WTC11 (cell line): ENCODE data around the gene MRFAP1L1. TPM values are rescaled to one million over a fixed set of nuclear protein-coding genes. Genes with fewer than 3 reads are reported as not detected.

Experiments
- ATAC-seq: fragments of 200-7000 bp; cut with Tn5 transposase; 2 replicates; pipeline ENCODE4 v1.10.0; 2021; ENCODE audit warnings: mild to moderate bottlenecking, moderate library complexity
- CTCF ChIA-PET: fragments of 300-600 bp; sonication (Branson Sonifier 250); formaldehyde crosslinking; loops from one replicate; lab custom pipeline; 2021; ENCODE audit warnings: antibody characterized with exemption; lab: Charles Lee
- POLR2A ChIA-PET: fragments of 350-600 bp; sonication (Branson Sonifier 250); formaldehyde crosslinking; loops from one replicate; lab custom pipeline; 2021; ENCODE audit warnings: antibody characterized with exemption; lab: Charles Lee
- DNase-seq: peaks from one replicate; pipeline ENCODE4 v3.0.0; 2021; ENCODE audit warnings: low spot score
- H3K27ac Mint-ChIP-seq: 2 replicates; pipeline ENCODE4 v1.8.0; 2021; ENCODE audit warnings: mixed read lengths
- H3K27me3 Mint-ChIP-seq: 2 replicates; pipeline ENCODE4 v1.8.0; 2021; ENCODE audit warnings: low read depth, mild to moderate bottlenecking, moderate library complexity, mixed read lengths
- H3K36me3 Mint-ChIP-seq: 2 replicates; pipeline ENCODE4 v1.8.0; 2021; ENCODE audit warnings: mixed read lengths
- H3K4me1 Mint-ChIP-seq: 2 replicates; pipeline ENCODE4 v1.8.0; 2022; ENCODE audit warnings: mixed read lengths
- H3K4me3 Mint-ChIP-seq: 2 replicates; pipeline ENCODE4 v1.8.0; 2021; ENCODE audit warnings: mild to moderate bottlenecking, moderate library complexity, mixed read lengths
- H3K9me3 Mint-ChIP-seq: 2 replicates; pipeline ENCODE4 v1.8.0; 2021; ENCODE audit warnings: mixed read lengths
- CREB1 ChIP-seq: sonication (generic); formaldehyde crosslinking; IDR thresholded peaks from 2 replicates; pipeline ENCODE4 v1.8.0; 2023; ENCODE audit warnings: mild to moderate bottlenecking, missing genetic modification reagents
- ETV6 ChIP-seq: sonication (generic); formaldehyde crosslinking; IDR thresholded peaks from 2 replicates; pipeline ENCODE4 v1.8.1; 2022; ENCODE audit warnings: mild to moderate bottlenecking, missing genetic modification reagents
- GRHL2 ChIP-seq: fragments of 250-450 bp; sonication (Bioruptor Pico); IDR thresholded peaks from 2 replicates; pipeline ENCODE4 v1.8.0; 2022; ENCODE audit warnings: mild to moderate bottlenecking, moderate library complexity; ENCODE audit not compliant: insufficient replicate concordance, severe bottlenecking
- HMGA2 ChIP-seq: fragments of 250-450 bp; sonication (Bioruptor Pico); IDR thresholded peaks from 2 replicates; pipeline ENCODE4 v1.4.0; 2021; ENCODE audit warnings: mild to moderate bottlenecking, moderate library complexity
- JAZF1 ChIP-seq: fragments of 250-450 bp; sonication (Bioruptor Pico); IDR thresholded peaks from 2 replicates; pipeline ENCODE4 v1.9.0; 2021; ENCODE audit warnings: moderate library complexity, mild to moderate bottlenecking, inconsistent platforms
- NFE2L1 ChIP-seq: sonication (generic); formaldehyde crosslinking; IDR thresholded peaks from 2 replicates; pipeline ENCODE4 v1.8.1; 2023; ENCODE audit warnings: missing genetic modification reagents
- OVOL2 ChIP-seq: fragments of 250-450 bp; sonication (Bioruptor Pico); IDR thresholded peaks from 2 replicates; pipeline ENCODE4 v1.9.0; 2021; ENCODE audit warnings: mild to moderate bottlenecking, borderline replicate concordance
- ZNF138 ChIP-seq: sonication (generic); formaldehyde crosslinking; conservative IDR thresholded peaks from 2 replicates; pipeline ENCODE4 v1.8.1; 2022; ENCODE audit warnings: mild to moderate bottlenecking, moderate library complexity, missing genetic modification reagents
- total RNA-seq: library from RNA; stranded (reverse); gene quantifications from 3 replicates; pipeline ENCODE4 v1.2.3, GENCODE V29; 2021
- TF ChIP-seq, protein P1 (sequence below): fragments of 250-450 bp; sonication (Bioruptor Pico); IDR thresholded peaks from 2 replicates; pipeline ENCODE4 v1.9.0; 2021; ENCODE audit warnings: moderate library complexity, mild to moderate bottlenecking, inconsistent platforms, borderline replicate concordance
- TF ChIP-seq, protein P2 (sequence below): sonication (generic); formaldehyde crosslinking; IDR thresholded peaks from 2 replicates; pipeline ENCODE4 v1.8.1; 2023; ENCODE audit warnings: mild to moderate bottlenecking, missing genetic modification reagents
- TF ChIP-seq, protein P3 (sequence below): sonication (generic); formaldehyde crosslinking; IDR thresholded peaks from 2 replicates; pipeline ENCODE4 v1.8.1; 2022; ENCODE audit warnings: mild to moderate bottlenecking, moderate library complexity, missing genetic modification reagents
- TF ChIP-seq, protein P4 (sequence below): sonication (generic); formaldehyde crosslinking; IDR thresholded peaks from 2 replicates; pipeline ENCODE4 v1.8.1; 2022; ENCODE audit warnings: mild to moderate bottlenecking, missing genetic modification reagents, moderate library complexity, borderline replicate concordance
- TF ChIP-seq, protein P5 (sequence below): sonication (generic); formaldehyde crosslinking; IDR thresholded peaks from 2 replicates; pipeline ENCODE4 v1.8.0; 2022; ENCODE audit warnings: mild to moderate bottlenecking, missing genetic modification reagents
- TF ChIP-seq, protein P6 (sequence below): sonication (generic); formaldehyde crosslinking; IDR thresholded peaks from 2 replicates; pipeline ENCODE4 v1.8.1; 2022; ENCODE audit warnings: low read depth, mild to moderate bottlenecking, moderate library complexity, missing genetic modification reagents, borderline replicate concordance
- TF ChIP-seq, protein P7 (sequence below): sonication (generic); formaldehyde crosslinking; IDR thresholded peaks from 2 replicates; pipeline ENCODE4 v1.8.1; 2023; ENCODE audit warnings: mild to moderate bottlenecking, missing genetic modification reagents

The MRFAP1L1 gene
- total RNA-seq, 1 experiment from 2014 or later, result 54.4 TPM

DNA sequence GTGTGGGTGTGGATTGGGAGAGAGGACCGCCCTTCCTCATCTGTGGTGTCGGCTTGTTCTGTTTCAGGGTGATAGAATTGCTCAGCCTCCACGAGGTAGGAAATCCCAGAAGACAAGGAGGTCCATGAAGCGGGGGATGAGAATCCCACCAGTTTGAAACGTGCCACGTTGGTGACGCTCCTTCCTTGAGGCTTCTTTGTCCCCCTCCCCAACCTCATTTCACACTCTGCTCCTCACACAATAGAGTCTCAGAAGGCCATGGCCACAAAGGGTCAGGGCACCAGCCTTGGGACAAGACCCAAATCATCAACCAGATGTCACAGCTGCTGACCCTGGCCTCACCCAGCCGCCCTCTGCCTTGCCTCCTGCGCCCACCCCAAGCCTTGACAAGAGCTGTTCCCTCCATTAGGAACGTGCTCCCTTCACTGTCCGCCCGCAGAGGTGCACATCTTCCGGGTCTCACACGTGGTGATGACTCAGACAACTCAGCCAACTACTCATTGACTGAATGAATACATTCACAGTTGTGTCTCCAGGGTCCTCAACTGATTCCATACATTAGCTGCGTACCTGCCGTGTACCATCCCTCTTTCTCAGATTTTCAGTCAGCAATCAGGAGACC, 24.6 kb upstream of the MRFAP1L1 start:
- ChIA-PET CTCF (interaction anchor here (1.3 to 1.6 kb wide), 2 partner anchors 14 to 139 kb away, joined by 3 to 9 read pairs; no protein-coding TSS in a partner anchor), POLR2A (no interaction called here)
- no peak for ATAC-seq

More for the DNA sequence above, 24.6 kb upstream of the MRFAP1L1 start:
- no peak for DNase-seq
- Mint-ChIP-seq H3K36me3 (no peaks in the 10 kb centered on the region), H3K9me3 (peaks cover 2% of the 10 kb centered on the region; the same call in 1 of the 2 replicates)
- TF ChIP-seq GRHL2 (no peak), HMGA2 (no peak), NFE2L1 (CRISPR knock-in tag) (no peak), ZNF138 (CRISPR knock-in tag) (no peak), JAZF1 (CRISPR knock-in tag) (no peak), CREB1 (CRISPR knock-in tag) (no peak), OVOL2 (CRISPR knock-in tag) (no peak), ETV6 (CRISPR knock-in tag) (no peak)
- TF ChIP-seq, protein P1, sequence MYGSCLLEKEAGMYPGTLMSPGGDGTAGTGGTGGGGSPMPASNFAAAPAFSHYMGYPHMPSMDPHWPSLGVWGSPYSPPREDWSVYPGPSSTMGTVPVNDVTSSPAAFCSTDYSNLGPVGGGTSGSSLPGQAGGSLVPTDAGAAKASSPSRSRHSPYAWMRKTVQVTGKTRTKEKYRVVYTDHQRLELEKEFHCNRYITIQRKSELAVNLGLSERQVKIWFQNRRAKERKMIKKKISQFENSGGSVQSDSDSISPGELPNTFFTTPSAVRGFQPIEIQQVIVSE (CRISPR knock-in tag), result no peak
- TF ChIP-seq, protein P2, sequence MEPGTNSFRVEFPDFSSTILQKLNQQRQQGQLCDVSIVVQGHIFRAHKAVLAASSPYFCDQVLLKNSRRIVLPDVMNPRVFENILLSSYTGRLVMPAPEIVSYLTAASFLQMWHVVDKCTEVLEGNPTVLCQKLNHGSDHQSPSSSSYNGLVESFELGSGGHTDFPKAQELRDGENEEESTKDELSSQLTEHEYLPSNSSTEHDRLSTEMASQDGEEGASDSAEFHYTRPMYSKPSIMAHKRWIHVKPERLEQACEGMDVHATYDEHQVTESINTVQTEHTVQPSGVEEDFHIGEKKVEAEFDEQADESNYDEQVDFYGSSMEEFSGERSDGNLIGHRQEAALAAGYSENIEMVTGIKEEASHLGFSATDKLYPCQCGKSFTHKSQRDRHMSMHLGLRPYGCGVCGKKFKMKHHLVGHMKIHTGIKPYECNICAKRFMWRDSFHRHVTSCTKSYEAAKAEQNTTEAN (CRISPR knock-in tag), result no peak
- TF ChIP-seq, protein P3, sequence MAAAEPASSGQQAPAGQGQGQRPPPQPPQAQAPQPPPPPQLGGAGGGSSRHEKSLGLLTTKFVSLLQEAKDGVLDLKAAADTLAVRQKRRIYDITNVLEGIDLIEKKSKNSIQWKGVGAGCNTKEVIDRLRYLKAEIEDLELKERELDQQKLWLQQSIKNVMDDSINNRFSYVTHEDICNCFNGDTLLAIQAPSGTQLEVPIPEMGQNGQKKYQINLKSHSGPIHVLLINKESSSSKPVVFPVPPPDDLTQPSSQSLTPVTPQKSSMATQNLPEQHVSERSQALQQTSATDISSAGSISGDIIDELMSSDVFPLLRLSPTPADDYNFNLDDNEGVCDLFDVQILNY (CRISPR knock-in tag), result no peak
- TF ChIP-seq, protein P4, sequence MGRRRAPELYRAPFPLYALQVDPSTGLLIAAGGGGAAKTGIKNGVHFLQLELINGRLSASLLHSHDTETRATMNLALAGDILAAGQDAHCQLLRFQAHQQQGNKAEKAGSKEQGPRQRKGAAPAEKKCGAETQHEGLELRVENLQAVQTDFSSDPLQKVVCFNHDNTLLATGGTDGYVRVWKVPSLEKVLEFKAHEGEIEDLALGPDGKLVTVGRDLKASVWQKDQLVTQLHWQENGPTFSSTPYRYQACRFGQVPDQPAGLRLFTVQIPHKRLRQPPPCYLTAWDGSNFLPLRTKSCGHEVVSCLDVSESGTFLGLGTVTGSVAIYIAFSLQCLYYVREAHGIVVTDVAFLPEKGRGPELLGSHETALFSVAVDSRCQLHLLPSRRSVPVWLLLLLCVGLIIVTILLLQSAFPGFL (CRISPR knock-in tag), result no peak
- TF ChIP-seq, protein P5, sequence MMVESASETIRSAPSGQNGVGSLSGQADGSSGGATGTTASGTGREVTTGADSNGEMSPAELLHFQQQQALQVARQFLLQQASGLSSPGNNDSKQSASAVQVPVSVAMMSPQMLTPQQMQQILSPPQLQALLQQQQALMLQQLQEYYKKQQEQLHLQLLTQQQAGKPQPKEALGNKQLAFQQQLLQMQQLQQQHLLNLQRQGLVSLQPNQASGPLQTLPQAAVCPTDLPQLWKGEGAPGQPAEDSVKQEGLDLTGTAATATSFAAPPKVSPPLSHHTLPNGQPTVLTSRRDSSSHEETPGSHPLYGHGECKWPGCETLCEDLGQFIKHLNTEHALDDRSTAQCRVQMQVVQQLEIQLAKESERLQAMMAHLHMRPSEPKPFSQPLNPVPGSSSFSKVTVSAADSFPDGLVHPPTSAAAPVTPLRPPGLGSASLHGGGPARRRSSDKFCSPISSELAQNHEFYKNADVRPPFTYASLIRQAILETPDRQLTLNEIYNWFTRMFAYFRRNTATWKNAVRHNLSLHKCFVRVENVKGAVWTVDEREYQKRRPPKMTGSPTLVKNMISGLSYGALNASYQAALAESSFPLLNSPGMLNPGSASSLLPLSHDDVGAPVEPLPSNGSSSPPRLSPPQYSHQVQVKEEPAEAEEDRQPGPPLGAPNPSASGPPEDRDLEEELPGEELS, result no peak
- TF ChIP-seq, protein P6, sequence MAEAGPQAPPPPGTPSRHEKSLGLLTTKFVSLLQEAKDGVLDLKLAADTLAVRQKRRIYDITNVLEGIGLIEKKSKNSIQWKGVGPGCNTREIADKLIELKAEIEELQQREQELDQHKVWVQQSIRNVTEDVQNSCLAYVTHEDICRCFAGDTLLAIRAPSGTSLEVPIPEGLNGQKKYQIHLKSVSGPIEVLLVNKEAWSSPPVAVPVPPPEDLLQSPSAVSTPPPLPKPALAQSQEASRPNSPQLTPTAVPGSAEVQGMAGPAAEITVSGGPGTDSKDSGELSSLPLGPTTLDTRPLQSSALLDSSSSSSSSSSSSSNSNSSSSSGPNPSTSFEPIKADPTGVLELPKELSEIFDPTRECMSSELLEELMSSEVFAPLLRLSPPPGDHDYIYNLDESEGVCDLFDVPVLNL (CRISPR knock-in tag), result no peak
- TF ChIP-seq, protein P7, sequence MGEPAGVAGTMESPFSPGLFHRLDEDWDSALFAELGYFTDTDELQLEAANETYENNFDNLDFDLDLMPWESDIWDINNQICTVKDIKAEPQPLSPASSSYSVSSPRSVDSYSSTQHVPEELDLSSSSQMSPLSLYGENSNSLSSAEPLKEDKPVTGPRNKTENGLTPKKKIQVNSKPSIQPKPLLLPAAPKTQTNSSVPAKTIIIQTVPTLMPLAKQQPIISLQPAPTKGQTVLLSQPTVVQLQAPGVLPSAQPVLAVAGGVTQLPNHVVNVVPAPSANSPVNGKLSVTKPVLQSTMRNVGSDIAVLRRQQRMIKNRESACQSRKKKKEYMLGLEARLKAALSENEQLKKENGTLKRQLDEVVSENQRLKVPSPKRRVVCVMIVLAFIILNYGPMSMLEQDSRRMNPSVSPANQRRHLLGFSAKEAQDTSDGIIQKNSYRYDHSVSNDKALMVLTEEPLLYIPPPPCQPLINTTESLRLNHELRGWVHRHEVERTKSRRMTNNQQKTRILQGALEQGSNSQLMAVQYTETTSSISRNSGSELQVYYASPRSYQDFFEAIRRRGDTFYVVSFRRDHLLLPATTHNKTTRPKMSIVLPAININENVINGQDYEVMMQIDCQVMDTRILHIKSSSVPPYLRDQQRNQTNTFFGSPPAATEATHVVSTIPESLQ (CRISPR knock-in tag), result no peak
- TF ChIP-seq, all 79 proteins: peak for 0
- Mint-ChIP-seq H3K4me3 (no peak overlapping the region), H3K27ac (no peak overlapping the region), H3K27me3 (no peaks in the 10 kb centered on the region; the same call in 1 of the 2 replicates), H3K4me1 (peaks cover 5% of the 10 kb centered on the region)
